Stomach (tissue), 4 donors: ENCODE results near the gene HERPUD2.

ENCODE experiments used
- EP300 ChIP-seq: sonication (generic); formaldehyde crosslinking; IDR thresholded peaks from one replicate; pipeline ENCODE4 v1.6.1; 2017; ENCODE audit warnings: antibody characterized with exemption
- POLR2A ChIP-seq, 4 donors: fragments of 450-650 bp; IDR thresholded peaks; one replicate each; pipeline ENCODE4 v1.6.1; 2016; ENCODE audit warnings: antibody characterized with exemption in 4 of 4, control low read depth in 2 of 4, mild to moderate bottlenecking in 1 of 4, moderate library complexity in 1 of 4
- TF ChIP-seq, protein P1 (sequence below), 7 experiments: fragments of 450-650 bp in 4 of 7; fragments of 200-600 bp in 3 of 7; sonication (generic) in 3 of 7; IDR thresholded peaks; one replicate each; pipeline ENCODE4 v1.5.1; 2016 to 2019; ENCODE audit warnings: antibody characterized with exemption in 7 of 7, control low read depth in 2 of 7, mild to moderate bottlenecking in 1 of 7

DNA sequence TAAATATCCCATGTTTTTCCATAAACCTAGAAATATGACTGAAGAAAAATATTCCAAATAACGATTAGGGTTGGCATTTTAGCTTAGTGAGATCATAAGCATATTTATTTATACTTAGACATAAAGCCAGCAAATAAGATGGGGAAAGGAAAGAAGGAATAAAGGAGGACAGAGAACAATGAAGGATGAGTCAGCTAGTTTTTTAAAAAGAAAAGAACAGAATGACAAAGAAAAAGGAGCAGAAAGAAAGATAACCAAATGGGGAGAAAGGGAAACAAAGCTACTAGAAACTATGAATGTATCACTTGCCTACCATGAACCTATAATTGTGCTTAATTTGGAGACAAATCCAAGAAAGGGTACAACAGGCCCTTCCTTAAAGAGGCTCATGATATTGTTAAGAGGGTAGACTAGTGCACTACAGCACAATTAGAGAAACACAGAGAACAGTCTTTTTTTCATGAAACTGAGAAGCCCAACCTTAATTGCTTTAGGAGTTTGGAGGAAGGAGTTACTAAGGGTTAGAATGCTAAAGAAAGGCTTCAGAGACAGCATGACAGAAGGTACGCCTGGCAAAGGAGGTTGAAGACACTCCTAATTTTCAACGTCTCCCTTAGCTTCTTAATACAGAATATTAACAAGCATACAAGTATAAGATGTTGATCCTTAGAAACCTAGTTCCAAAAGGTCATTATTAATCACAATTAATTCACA, 23.9 kb downstream of the HERPUD2 start:
- TF ChIP-seq, protein P1, sequence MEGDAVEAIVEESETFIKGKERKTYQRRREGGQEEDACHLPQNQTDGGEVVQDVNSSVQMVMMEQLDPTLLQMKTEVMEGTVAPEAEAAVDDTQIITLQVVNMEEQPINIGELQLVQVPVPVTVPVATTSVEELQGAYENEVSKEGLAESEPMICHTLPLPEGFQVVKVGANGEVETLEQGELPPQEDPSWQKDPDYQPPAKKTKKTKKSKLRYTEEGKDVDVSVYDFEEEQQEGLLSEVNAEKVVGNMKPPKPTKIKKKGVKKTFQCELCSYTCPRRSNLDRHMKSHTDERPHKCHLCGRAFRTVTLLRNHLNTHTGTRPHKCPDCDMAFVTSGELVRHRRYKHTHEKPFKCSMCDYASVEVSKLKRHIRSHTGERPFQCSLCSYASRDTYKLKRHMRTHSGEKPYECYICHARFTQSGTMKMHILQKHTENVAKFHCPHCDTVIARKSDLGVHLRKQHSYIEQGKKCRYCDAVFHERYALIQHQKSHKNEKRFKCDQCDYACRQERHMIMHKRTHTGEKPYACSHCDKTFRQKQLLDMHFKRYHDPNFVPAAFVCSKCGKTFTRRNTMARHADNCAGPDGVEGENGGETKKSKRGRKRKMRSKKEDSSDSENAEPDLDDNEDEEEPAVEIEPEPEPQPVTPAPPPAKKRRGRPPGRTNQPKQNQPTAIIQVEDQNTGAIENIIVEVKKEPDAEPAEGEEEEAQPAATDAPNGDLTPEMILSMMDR (IDR thresholded peaks at IDR 0.05) = no peak
- TF ChIP-seq POLR2A (IDR thresholded peaks at IDR 0.05) (no peak), EP300 (no peak)
